Erythroblast (primary cell): ENCODE data around the gene MISFA.
"Not testable (repeated sequence)": the region's sequence is repeated elsewhere in the genome, so short reads cannot be mapped to it uniquely, and the experiment has no call there.

Experiments
- GATA1 ChIP-seq: IDR thresholded peaks from 2 replicates; pipeline ENCODE4 v1.6.1; 2011; ENCODE audit warnings: low read depth, mild to moderate bottlenecking, control low read depth, low read length, moderate library complexity
- POLR2A ChIP-seq: IDR thresholded peaks from 2 replicates; pipeline ENCODE4 v1.6.1; 2011; ENCODE audit warnings: mild to moderate bottlenecking, low read length

GRCh38 chr11:18643034-18643433 is 43.4 kb downstream of the MISFA start:
- TF ChIP-seq POLR2A, GATA1: not testable (repeated sequence)
